HL-60 (cell line): Measurements from ENCODE around the gene EDA.

Experiments
- DNase-seq, 2 experiments: peaks; one replicate each; pipeline ENCODE4 v3.0.0-alpha.2; 2010 to 2020; ENCODE audit warnings: low read depth in 1 of 2, low spot score in 1 of 2
- H3K27ac ChIP-seq: fragments of 250-450 bp; sonication (Bioruptor Pico); replicated peaks from 2 replicates; pipeline ENCODE4 v1.5.1; 2020; ENCODE audit warnings: mild to moderate bottlenecking, moderate library complexity
- H3K27me3 ChIP-seq: fragments of 250-450 bp; sonication (Bioruptor Pico); 2 replicates; pipeline ENCODE4 v1.5.1; 2021; ENCODE audit warnings: mild to moderate bottlenecking, moderate library complexity; ENCODE audit not compliant: insufficient read depth, poor library complexity, severe bottlenecking
- H3K4me3 ChIP-seq: replicated peaks from 2 replicates; pipeline ENCODE4 v1.5.1; 2011; ENCODE audit warnings: mild to moderate bottlenecking, control low read depth, low read length; ENCODE audit not compliant: insufficient read depth
- GABPA ChIP-seq: IDR thresholded peaks from 2 replicates; pipeline ENCODE4 v1.6.1; 2012; ENCODE audit warnings: low read depth
- POLR2AphosphoS5 ChIP-seq: IDR thresholded peaks from 2 replicates; pipeline ENCODE4 v1.6.1; 2012; ENCODE audit warnings: low read depth
- SPI1 ChIP-seq: IDR thresholded peaks from 2 replicates; pipeline ENCODE4 v1.6.1; 2012; ENCODE audit warnings: low read depth, mild to moderate bottlenecking, borderline replicate concordance
- TF ChIP-seq, protein P1 (sequence below): IDR thresholded peaks from 2 replicates; pipeline ENCODE4 v1.6.1; 2012; ENCODE audit warnings: low read depth; ENCODE audit not compliant: insufficient replicate concordance
- TF ChIP-seq, protein P2 (sequence below): IDR thresholded peaks from one replicate; pipeline ENCODE4 v1.5.1; 2011; ENCODE audit warnings: low read length, control low read depth, inconsistent platforms; ENCODE audit not compliant: insufficient read depth

EDA gene

DNA sequence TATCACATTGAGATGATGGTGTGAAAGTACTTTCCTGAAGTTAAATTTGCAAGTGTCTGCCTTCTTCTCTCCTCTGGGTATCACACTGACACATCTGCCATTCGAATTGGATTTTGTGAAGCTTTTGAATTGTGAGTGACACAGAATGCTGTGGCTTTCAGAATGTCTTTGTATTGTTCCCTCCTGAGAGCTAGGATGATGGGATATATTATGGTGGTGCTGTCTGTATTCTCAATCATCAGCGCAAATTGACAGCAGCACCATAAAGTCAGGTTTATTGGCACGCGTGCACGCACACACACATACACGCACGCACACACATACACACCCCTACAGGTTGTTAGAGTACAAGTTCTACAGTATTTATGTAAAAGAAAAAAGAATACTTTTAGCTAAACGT lies 290.5 kb downstream of the EDA start:
- H3K4me3 ChIP-seq: no peak overlapping the region
- DNase-seq: no peak
- H3K27me3 ChIP-seq: no peaks in the 10 kb centered on the region
- TF ChIP-seq SPI1: no peak
- TF ChIP-seq, protein P1, sequence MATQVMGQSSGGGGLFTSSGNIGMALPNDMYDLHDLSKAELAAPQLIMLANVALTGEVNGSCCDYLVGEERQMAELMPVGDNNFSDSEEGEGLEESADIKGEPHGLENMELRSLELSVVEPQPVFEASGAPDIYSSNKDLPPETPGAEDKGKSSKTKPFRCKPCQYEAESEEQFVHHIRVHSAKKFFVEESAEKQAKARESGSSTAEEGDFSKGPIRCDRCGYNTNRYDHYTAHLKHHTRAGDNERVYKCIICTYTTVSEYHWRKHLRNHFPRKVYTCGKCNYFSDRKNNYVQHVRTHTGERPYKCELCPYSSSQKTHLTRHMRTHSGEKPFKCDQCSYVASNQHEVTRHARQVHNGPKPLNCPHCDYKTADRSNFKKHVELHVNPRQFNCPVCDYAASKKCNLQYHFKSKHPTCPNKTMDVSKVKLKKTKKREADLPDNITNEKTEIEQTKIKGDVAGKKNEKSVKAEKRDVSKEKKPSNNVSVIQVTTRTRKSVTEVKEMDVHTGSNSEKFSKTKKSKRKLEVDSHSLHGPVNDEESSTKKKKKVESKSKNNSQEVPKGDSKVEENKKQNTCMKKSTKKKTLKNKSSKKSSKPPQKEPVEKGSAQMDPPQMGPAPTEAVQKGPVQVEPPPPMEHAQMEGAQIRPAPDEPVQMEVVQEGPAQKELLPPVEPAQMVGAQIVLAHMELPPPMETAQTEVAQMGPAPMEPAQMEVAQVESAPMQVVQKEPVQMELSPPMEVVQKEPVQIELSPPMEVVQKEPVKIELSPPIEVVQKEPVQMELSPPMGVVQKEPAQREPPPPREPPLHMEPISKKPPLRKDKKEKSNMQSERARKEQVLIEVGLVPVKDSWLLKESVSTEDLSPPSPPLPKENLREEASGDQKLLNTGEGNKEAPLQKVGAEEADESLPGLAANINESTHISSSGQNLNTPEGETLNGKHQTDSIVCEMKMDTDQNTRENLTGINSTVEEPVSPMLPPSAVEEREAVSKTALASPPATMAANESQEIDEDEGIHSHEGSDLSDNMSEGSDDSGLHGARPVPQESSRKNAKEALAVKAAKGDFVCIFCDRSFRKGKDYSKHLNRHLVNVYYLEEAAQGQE: no peak
- no peak overlapping the region for H3K27ac ChIP-seq

DNA sequence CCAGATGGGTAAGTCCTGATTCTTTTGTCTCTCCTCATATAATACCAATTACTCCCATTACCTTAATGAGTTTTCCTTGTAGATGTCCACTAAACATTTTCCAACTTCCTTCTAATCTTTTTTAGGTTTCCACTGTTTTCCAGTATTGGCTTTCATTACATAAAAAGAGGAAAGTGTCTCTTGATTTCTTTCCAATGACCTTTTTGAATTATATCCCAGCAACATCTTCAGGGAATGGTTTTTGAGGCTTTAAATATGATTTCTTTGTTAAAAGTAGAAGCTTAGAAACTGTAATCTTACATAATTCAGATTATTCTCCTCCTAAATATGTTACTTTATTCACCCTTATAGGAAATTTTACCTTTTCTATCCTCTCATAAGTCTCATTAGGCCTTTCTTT lies 298.9 kb downstream of the EDA start:
- no peaks in the 10 kb centered on the region for H3K27me3 ChIP-seq
- TF ChIP-seq POLR2AphosphoS5 (no peak), SPI1 (no peak), GABPA (no peak)
- TF ChIP-seq, protein P1: no peak
- TF ChIP-seq, protein P2, sequence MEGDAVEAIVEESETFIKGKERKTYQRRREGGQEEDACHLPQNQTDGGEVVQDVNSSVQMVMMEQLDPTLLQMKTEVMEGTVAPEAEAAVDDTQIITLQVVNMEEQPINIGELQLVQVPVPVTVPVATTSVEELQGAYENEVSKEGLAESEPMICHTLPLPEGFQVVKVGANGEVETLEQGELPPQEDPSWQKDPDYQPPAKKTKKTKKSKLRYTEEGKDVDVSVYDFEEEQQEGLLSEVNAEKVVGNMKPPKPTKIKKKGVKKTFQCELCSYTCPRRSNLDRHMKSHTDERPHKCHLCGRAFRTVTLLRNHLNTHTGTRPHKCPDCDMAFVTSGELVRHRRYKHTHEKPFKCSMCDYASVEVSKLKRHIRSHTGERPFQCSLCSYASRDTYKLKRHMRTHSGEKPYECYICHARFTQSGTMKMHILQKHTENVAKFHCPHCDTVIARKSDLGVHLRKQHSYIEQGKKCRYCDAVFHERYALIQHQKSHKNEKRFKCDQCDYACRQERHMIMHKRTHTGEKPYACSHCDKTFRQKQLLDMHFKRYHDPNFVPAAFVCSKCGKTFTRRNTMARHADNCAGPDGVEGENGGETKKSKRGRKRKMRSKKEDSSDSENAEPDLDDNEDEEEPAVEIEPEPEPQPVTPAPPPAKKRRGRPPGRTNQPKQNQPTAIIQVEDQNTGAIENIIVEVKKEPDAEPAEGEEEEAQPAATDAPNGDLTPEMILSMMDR: no peak
- DNase-seq: no peak
- no peak overlapping the region for H3K27ac ChIP-seq
- no peak overlapping the region for H3K4me3 ChIP-seq

DNA sequence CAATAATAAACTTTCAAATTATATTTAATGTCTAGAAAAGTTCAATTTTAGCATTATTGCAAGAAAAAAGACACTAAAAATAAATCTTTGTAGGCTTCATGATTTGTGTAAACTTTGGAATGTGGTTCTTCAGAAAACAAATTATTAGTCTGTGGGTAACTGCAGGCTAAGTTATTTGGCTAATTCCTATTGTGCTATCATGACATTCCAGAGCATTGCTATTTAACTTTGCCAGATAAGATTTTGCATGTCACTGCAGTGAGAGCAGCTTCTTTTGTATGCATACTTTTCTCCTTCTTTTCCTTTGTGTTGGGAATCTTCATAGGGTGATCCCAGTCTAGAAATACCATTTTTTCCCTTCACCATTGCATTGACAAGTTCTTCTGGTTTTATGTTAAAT lies 303.8 kb downstream of the EDA start:
- no peak for TF ChIP-seq POLR2AphosphoS5
- TF ChIP-seq, protein P2: no peak
- no peak for TF ChIP-seq GABPA
- TF ChIP-seq SPI1: no peak
- TF ChIP-seq, protein P1: no peak
- H3K27ac ChIP-seq: no peak overlapping the region

DNA sequence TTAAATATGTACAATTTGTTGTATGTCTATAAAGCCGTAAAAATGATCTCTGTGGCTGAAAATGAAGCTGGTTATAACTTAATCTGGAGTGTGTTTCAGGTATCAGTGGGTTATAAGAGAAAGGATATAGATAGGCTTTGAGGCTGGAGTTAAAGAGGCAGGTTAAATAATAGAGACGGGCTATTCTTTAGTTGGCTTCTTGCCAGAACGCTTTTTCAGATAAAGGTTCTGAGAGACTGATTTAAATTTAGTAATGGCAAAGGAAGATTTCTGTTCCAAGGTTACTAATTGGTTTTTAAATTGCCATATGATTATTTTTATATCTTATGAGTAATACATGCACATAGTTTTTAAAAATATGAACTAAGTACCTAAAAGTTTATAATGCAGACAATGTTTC lies 316.4 kb downstream of the EDA start:
- no peak overlapping the region for H3K4me3 ChIP-seq
- no peak for DNase-seq
- TF ChIP-seq SPI1: no peak
- no peak for TF ChIP-seq POLR2AphosphoS5
- TF ChIP-seq, protein P1: no peak
- TF ChIP-seq GABPA: no peak
- TF ChIP-seq, protein P2: no peak
- H3K27me3 ChIP-seq: no peaks in the 10 kb centered on the region
- H3K27ac ChIP-seq: no peak overlapping the region

More for the DNA sequence above, 303.8 kb downstream of the EDA start:
- Histone ChIP-seq H3K27me3 (no peaks in the 10 kb centered on the region), H3K4me3 (no peak overlapping the region)
- DNase-seq: no peak
